Astrocyte of the spinal cord (primary cell): ENCODE results near the gene DLGAP1.

Experiments used
- DNase-seq: peaks from one replicate; pipeline ENCODE4 v3.0.0; 2011; ENCODE audit warnings: low read depth, low spot score
- H3K4me3 ChIP-seq: 2 replicates; pipeline ENCODE4 v1.5.1; 2011; ENCODE audit warnings: low read depth, mild to moderate bottlenecking, low read length, moderate library complexity
- CTCF ChIP-seq: IDR thresholded peaks from 2 replicates; pipeline ENCODE4 v1.5.1; 2012; ENCODE audit warnings: low read depth, mild to moderate bottlenecking, low read length, inconsistent platforms
- in situ Hi-C: cut with HindIII; loops from 2 replicates; pipeline ENCODE4 v1.10.0; 2017; ENCODE audit warnings: low sequenced_read_pairs

Gene DLGAP1

GRCh38 chr18:4286256-4286655, 168.9 kb downstream of the DLGAP1 start:
- no peak for DNase-seq
- no peak overlapping the region for H3K4me3 ChIP-seq
- TF ChIP-seq CTCF: no peak
- in situ Hi-C loops: no loop called here

GRCh38 chr18:4285525-4285924, 169.6 kb downstream of the DLGAP1 start:
- DNase-seq: no peak
- no peak for TF ChIP-seq CTCF
- H3K4me3 ChIP-seq: no peak overlapping the region
- in situ Hi-C loops: no loop called here

- in situ Hi-C loops: no loop called here
- no peak for DNase-seq
- H3K4me3 ChIP-seq: no peak overlapping the region
- TF ChIP-seq CTCF: no peak
Measured at GRCh38 chr18:4284528-4284927, 170.6 kb downstream of the DLGAP1 start.

- H3K4me3 ChIP-seq: no peak overlapping the region
- no peak for DNase-seq
- no peak for TF ChIP-seq CTCF
- in situ Hi-C loops: no loop called here
Measured at GRCh38 chr18:4283746-4284291, 171.3 kb downstream of the DLGAP1 start.

GRCh38 chr18:4282954-4283353, 172.2 kb downstream of the DLGAP1 start:
- in situ Hi-C loops: no loop called here
- DNase-seq: no peak
- H3K4me3 ChIP-seq: no peak overlapping the region
- TF ChIP-seq CTCF: no peak

GRCh38 chr18:4276953-4277585, 178.0 kb downstream of the DLGAP1 start:
- TF ChIP-seq CTCF: no peak
- DNase-seq: no peak
- in situ Hi-C loops: no loop called here
- no peak overlapping the region for H3K4me3 ChIP-seq
